Measurements from ENCODE around the gene GORAB.

The GORAB gene

DNA sequence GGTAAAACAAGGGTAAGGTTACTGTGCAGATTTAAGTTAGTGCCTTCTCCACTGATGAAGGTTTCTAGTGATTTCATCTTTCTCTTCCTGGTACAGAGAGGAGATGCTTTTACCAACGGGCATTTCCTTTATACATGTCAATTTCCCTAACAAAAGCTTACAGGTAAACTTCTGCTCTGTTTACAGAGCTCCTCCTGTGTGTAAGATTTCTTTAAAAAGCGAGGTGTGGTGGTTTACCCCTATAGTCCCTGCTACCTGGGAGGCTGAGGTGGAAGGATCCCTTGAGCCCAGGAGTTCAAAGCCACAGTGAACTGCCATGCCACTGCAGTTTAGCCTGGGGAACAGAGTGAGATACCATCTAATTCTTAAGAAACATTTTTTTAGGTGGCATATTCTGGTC, 40.7 kb upstream of the GORAB start:
- Histone ChIP-seq H3K79me2 (ENCODE audit: control insufficient read depth, low read length) (no peaks in the 10 kb centered on the region), H3F3A (ENCODE audit: control insufficient read depth, insufficient read depth) (no peaks in the 10 kb centered on the region), H3K27ac (ENCODE audit: low read depth, low read length) (no peak overlapping the region), H3K4me3 (ENCODE audit: low read length) (no peak overlapping the region), H3K9me2 (replicated peaks; ENCODE audit: control insufficient read depth, low read length) (no peaks in the 10 kb centered on the region), H3K4me1 (ENCODE audit: control insufficient read depth, low read length) (no peaks in the 10 kb centered on the region), H3K27me3 (ENCODE audit: control insufficient read depth, low read length) (peaks cover 2% of the 10 kb centered on the region), H3K4me2 (ENCODE audit: low read length) (no peak overlapping the region), H3K9me3 (ENCODE audit: control insufficient read depth, insufficient read depth, low read length) (no peaks in the 10 kb centered on the region), H3K36me3 (ENCODE audit: control insufficient read depth, low read length) (no peaks in the 10 kb centered on the region), H4K20me1 (ENCODE audit: control insufficient read depth, insufficient read depth, low read depth, low read length) (no peaks in the 10 kb centered on the region)
- no peak for TF ChIP-seq EZH2phosphoT487 (IDR thresholded peaks at IDR 0.05; ENCODE audit: borderline replicate concordance, low read length)
- TF ChIP-seq, protein P1, sequence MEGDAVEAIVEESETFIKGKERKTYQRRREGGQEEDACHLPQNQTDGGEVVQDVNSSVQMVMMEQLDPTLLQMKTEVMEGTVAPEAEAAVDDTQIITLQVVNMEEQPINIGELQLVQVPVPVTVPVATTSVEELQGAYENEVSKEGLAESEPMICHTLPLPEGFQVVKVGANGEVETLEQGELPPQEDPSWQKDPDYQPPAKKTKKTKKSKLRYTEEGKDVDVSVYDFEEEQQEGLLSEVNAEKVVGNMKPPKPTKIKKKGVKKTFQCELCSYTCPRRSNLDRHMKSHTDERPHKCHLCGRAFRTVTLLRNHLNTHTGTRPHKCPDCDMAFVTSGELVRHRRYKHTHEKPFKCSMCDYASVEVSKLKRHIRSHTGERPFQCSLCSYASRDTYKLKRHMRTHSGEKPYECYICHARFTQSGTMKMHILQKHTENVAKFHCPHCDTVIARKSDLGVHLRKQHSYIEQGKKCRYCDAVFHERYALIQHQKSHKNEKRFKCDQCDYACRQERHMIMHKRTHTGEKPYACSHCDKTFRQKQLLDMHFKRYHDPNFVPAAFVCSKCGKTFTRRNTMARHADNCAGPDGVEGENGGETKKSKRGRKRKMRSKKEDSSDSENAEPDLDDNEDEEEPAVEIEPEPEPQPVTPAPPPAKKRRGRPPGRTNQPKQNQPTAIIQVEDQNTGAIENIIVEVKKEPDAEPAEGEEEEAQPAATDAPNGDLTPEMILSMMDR (IDR thresholded peaks at IDR 0.05; ENCODE audit: low read depth, low read length, poor library complexity, severe bottlenecking): no peak

DNA sequence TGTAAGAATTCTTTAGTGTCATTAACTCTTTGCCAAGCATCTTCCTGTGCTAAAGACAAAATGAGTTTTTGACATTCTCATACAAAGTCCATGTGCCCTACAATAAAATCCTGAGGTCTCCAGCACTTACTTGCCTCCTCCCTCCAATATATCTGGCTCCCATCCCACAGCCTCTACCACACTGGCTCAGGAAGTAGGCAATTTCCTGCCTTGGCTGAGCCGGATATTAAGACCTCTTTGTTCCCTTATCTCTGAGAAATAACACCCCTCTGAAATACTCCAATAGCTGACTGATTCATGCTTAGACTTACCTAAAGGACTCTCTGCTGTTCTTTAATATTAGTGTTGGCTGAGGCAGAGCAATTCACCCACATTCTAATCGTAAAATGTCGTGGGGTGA, 37.6 kb upstream of the GORAB start:
- Histone ChIP-seq H3K9me3 (ENCODE audit: control insufficient read depth, insufficient read depth, low read length) (no peaks in the 10 kb centered on the region), H3K36me3 (ENCODE audit: control insufficient read depth, low read length) (no peaks in the 10 kb centered on the region), H3K79me2 (ENCODE audit: control insufficient read depth, low read length) (no peaks in the 10 kb centered on the region), H3K4me1 (ENCODE audit: control insufficient read depth, low read length) (no peaks in the 10 kb centered on the region), H3K4me2 (ENCODE audit: low read length) (no peak overlapping the region), H3K4me3 (ENCODE audit: low read length) (no peak overlapping the region), H4K20me1 (ENCODE audit: control insufficient read depth, insufficient read depth, low read depth, low read length) (no peaks in the 10 kb centered on the region), H3K9me2 (replicated peaks; ENCODE audit: control insufficient read depth, low read length) (no peaks in the 10 kb centered on the region), H3K27ac (ENCODE audit: low read depth, low read length) (no peak overlapping the region), H3K27me3 (ENCODE audit: control insufficient read depth, low read length) (peaks cover 2% of the 10 kb centered on the region), H3F3A (ENCODE audit: control insufficient read depth, insufficient read depth) (no peaks in the 10 kb centered on the region)
- TF ChIP-seq, protein P1 (IDR thresholded peaks at IDR 0.05; ENCODE audit: low read depth, low read length, poor library complexity, severe bottlenecking): no peak
- no peak for TF ChIP-seq EZH2phosphoT487 (IDR thresholded peaks at IDR 0.05; ENCODE audit: borderline replicate concordance, low read length)

GRCh38 chr1:170495006-170495405, 37.0 kb upstream of the GORAB start:
- H4K20me1 ChIP-seq (ENCODE audit: control insufficient read depth, insufficient read depth, low read depth, low read length): no peaks in the 10 kb centered on the region
- no peaks in the 10 kb centered on the region for H3K9me2 ChIP-seq (replicated peaks; ENCODE audit: control insufficient read depth, low read length)
- H3K27me3 ChIP-seq (ENCODE audit: control insufficient read depth, low read length): peaks cover 6% of the 10 kb centered on the region
- no peaks in the 10 kb centered on the region for H3K36me3 ChIP-seq (ENCODE audit: control insufficient read depth, low read length)
- no peak overlapping the region for H3K4me2 ChIP-seq (ENCODE audit: low read length)
- no peak overlapping the region for H3K4me3 ChIP-seq (ENCODE audit: low read length)
- H3K79me2 ChIP-seq (ENCODE audit: control insufficient read depth, low read length): no peaks in the 10 kb centered on the region
- no peak overlapping the region for H3K27ac ChIP-seq (ENCODE audit: low read depth, low read length)
- no peaks in the 10 kb centered on the region for H3K9me3 ChIP-seq (ENCODE audit: control insufficient read depth, insufficient read depth, low read length)
- no peaks in the 10 kb centered on the region for H3F3A ChIP-seq (ENCODE audit: control insufficient read depth, insufficient read depth)
- H3K4me1 ChIP-seq (ENCODE audit: control insufficient read depth, low read length): no peaks in the 10 kb centered on the region
- no peak for TF ChIP-seq EZH2phosphoT487 (IDR thresholded peaks at IDR 0.05; ENCODE audit: borderline replicate concordance, low read length)
- TF ChIP-seq, protein P1 (IDR thresholded peaks at IDR 0.05; ENCODE audit: low read depth, low read length, poor library complexity, severe bottlenecking): no peak

- Histone ChIP-seq H3K4me2 (ENCODE audit: low read length) (no peak overlapping the region), H3K9me2 (replicated peaks; ENCODE audit: control insufficient read depth, low read length) (no peaks in the 10 kb centered on the region), H4K20me1 (ENCODE audit: control insufficient read depth, insufficient read depth, low read depth, low read length) (no peaks in the 10 kb centered on the region), H3K4me1 (ENCODE audit: control insufficient read depth, low read length) (no peaks in the 10 kb centered on the region), H3K27me3 (ENCODE audit: control insufficient read depth, low read length) (0 out of 2 replicates have a peak, but pooled peaks cover 4% of the 10 kb centered on the region), H3F3A (ENCODE audit: control insufficient read depth, insufficient read depth) (no peaks in the 10 kb centered on the region), H3K4me3 (ENCODE audit: low read length) (no peak overlapping the region), H3K79me2 (ENCODE audit: control insufficient read depth, low read length) (no peaks in the 10 kb centered on the region), H3K9me3 (ENCODE audit: control insufficient read depth, insufficient read depth, low read length) (no peaks in the 10 kb centered on the region), H3K27ac (ENCODE audit: low read depth, low read length) (no peak overlapping the region), H3K36me3 (ENCODE audit: control insufficient read depth, low read length) (no peaks in the 10 kb centered on the region)
- TF ChIP-seq, protein P1 (IDR thresholded peaks at IDR 0.05; ENCODE audit: low read depth, low read length, poor library complexity, severe bottlenecking): no peak
- TF ChIP-seq EZH2phosphoT487 (IDR thresholded peaks at IDR 0.05; ENCODE audit: borderline replicate concordance, low read length): no peak
Observed at GRCh38 chr1:170498876-170499275, 33.1 kb upstream of the GORAB start.
